ENCODE results near the gene HSPB6. TPM values are rescaled to one million over a fixed set of nuclear protein-coding genes. Genes with fewer than 3 reads are reported as not detected.

HSPB6 gene
- total RNA-seq, 1 experiment from 2014 or later: 0.87 TPM

- H3K27me3 ChIP-seq (ENCODE audit: control insufficient read depth, insufficient read depth, low read length): no peaks in the 10 kb centered on the region
- H3K4me1 ChIP-seq (ENCODE audit: control insufficient read depth, insufficient read depth, low read length): peaks cover 7% of the 10 kb centered on the region
- TF ChIP-seq SIN3A (IDR thresholded peaks at IDR 0.05; ENCODE audit: borderline replicate concordance, insufficient read depth, low read depth, low read length): no peak
- no peak for TF ChIP-seq POLR2AphosphoS5 (IDR thresholded peaks at IDR 0.05; ENCODE audit: low read depth, low read length)
- TF ChIP-seq REST (IDR thresholded peaks at IDR 0.05; ENCODE audit: insufficient read depth in 1 of 2, low read depth in 2 of 2, low read length in 1 of 2): no peak
- no peak for TF ChIP-seq TCF7L2 (IDR thresholded peaks at IDR 0.05; ENCODE audit: low read depth, low read length)
- TF ChIP-seq CTCF (IDR thresholded peaks at IDR 0.05): no peak
- in situ Hi-C loops (cut with HindIII; ENCODE audit: low pct_unique_long_range_greater_than_20kb, low sequenced_read_pairs): no loop called here
- DNase-seq (ENCODE audit: low read depth, low spot score) (no peak), ATAC-seq (no peak)
- intact Hi-C loops (cut with micrococcal nuclease; ENCODE audit: unreplicated experiment): no loop called here
- ChIA-PET POLR2A (no interaction called here), CTCF (no interaction called here)
- H3K4me3 ChIP-seq (ENCODE audit: low read depth in 2 of 2, low read length in 2 of 2): no peak overlapping the region
- BruUV-seq (replicated peaks): no TSS peak
- peaks cover 26% of the 10 kb centered on the region; the same call in 1 of the 2 replicates for H3K36me3 ChIP-seq (ENCODE audit: control insufficient read depth, insufficient read depth, low read length)
- no peaks in the 10 kb centered on the region for H3K9me3 ChIP-seq (ENCODE audit: control insufficient read depth, insufficient read depth, low read depth, low read length)
- H3K27ac ChIP-seq (ENCODE audit: low read length): no peak overlapping the region
Observed at GRCh38 chr19:35722897-35723296, 33.9 kb downstream of the HSPB6 start.

GRCh38 chr19:35722461-35722860 lies 34.4 kb downstream of the HSPB6 start:
- ATAC-seq (no peak), DNase-seq (ENCODE audit: low read depth, low spot score) (no peak)
- TF ChIP-seq POLR2AphosphoS5 (IDR thresholded peaks at IDR 0.05; ENCODE audit: low read depth, low read length): no peak
- TF ChIP-seq CTCF (IDR thresholded peaks at IDR 0.05): no peak
- no peak for TF ChIP-seq SIN3A (IDR thresholded peaks at IDR 0.05; ENCODE audit: borderline replicate concordance, insufficient read depth, low read depth, low read length)
- TF ChIP-seq REST (IDR thresholded peaks at IDR 0.05; ENCODE audit: insufficient read depth in 1 of 2, low read depth in 2 of 2, low read length in 1 of 2): no peak
- no peak for TF ChIP-seq TCF7L2 (IDR thresholded peaks at IDR 0.05; ENCODE audit: low read depth, low read length)
- Histone ChIP-seq H3K4me1 (ENCODE audit: control insufficient read depth, insufficient read depth, low read length) (peaks cover 7% of the 10 kb centered on the region), H3K27me3 (ENCODE audit: control insufficient read depth, insufficient read depth, low read length) (no peaks in the 10 kb centered on the region), H3K27ac (ENCODE audit: low read length) (no peak overlapping the region), H3K36me3 (ENCODE audit: control insufficient read depth, insufficient read depth, low read length) (peaks cover 26% of the 10 kb centered on the region; the same call in 1 of the 2 replicates), H3K4me3 (ENCODE audit: low read depth in 2 of 2, low read length in 2 of 2) (no peak overlapping the region), H3K9me3 (ENCODE audit: control insufficient read depth, insufficient read depth, low read depth, low read length) (no peaks in the 10 kb centered on the region)
- CTCF ChIA-PET: no interaction called here
- POLR2A ChIA-PET: no interaction called here
- in situ Hi-C loops (cut with HindIII; ENCODE audit: low pct_unique_long_range_greater_than_20kb, low sequenced_read_pairs) (no loop called here), intact Hi-C loops (cut with micrococcal nuclease; ENCODE audit: unreplicated experiment) (no loop called here)
- BruUV-seq (replicated peaks): no TSS peak
